ENCODE results near the gene C22orf23.

Gene C22orf23

DNA sequence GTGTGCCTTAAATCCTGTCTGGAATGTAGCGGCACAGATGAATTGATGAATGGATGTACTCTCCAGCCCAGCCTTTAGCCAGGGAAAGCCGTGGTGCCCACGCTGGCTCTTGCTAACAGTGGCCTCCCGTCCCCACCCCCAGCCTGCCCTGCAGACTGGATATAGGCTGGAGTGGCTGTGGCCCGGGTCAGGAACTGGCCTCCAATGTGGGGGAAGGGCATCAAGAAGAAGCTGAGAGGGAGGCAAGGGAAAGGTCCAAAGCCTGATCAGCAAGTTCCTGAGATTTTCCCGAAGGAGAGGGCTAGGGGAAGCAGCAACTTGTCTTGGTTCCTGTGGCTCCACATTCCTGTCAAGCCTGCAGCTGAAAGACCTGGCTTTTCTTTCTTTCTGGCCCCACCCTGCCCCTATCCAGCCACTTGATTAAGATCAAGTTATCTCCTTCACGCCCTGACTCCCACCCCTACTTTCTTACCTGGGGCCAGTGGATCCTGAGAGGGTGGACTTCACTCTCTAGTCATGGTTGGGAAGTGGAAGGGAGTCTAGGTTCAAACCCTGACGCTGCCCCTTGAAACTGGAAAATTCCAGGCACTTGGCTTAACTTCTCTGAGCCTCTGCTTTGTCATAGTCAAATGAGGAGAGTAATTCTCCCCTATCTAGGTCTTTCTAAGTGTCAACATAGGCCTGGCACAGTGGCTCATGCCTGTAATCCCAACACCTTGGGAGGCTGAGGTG is 58.3 kb downstream of the C22orf23 start:
- ATAC-seq (no peak), DNase-seq (no peak)
- H3K4me3 Mint-ChIP-seq, result no peak overlapping the region
- no peaks in the 10 kb centered on the region for H3K9me3 Mint-ChIP-seq
- peaks cover 12% of the 10 kb centered on the region for H3K36me3 Mint-ChIP-seq (ENCODE audit: low read depth)
- no peaks in the 10 kb centered on the region for H3K27me3 Mint-ChIP-seq
- H3K4me1 Mint-ChIP-seq, result peaks cover 20% of the 10 kb centered on the region
- peak overlapping the region; percentile 39 for H3K27ac Mint-ChIP-seq

- no peak for ATAC-seq
Observed at GRCh38 chr22:37893583-37893983, 59.8 kb downstream of the C22orf23 start.

More at GRCh38 chr22:37893583-37893983, 59.8 kb downstream of the C22orf23 start:
- no peak overlapping the region for H3K4me3 Mint-ChIP-seq
- no peak for DNase-seq
- H3K36me3 Mint-ChIP-seq (ENCODE audit: low read depth), result peaks cover 21% of the 10 kb centered on the region
- no peaks in the 10 kb centered on the region for H3K27me3 Mint-ChIP-seq
- peak overlapping the region; percentile 1 for H3K27ac Mint-ChIP-seq
- no peaks in the 10 kb centered on the region for H3K9me3 Mint-ChIP-seq
- peaks cover 20% of the 10 kb centered on the region for H3K4me1 Mint-ChIP-seq
